Jurkat, Clone E6-1 (cell line): ENCODE data around the gene TIMM23. TPM values are rescaled to one million over a fixed set of nuclear protein-coding genes. Genes with fewer than 3 reads are reported as not detected.
"Not testable (repeated sequence)": the region's sequence is repeated elsewhere in the genome, so short reads cannot be mapped to it uniquely, and the experiment has no call there.

Source experiments
- DNase-seq: peaks from one replicate; pipeline ENCODE4 v3.0.0-alpha.2; 2011; ENCODE audit warnings: low read depth, low spot score
- H3K4me3 ChIP-seq: 2 replicates; pipeline ENCODE4 v1.5.1; 2011; ENCODE audit warnings: mild to moderate bottlenecking, low read length, control low read depth, moderate library complexity
- polyA plus RNA-seq: library from polyadenylated mRNA; unstranded; fragments of >200 nt; gene quantifications from one replicate; pipeline ENCODE4 v1.2.1, GENCODE V29; 2012; ENCODE audit warnings: missing spikeins; ENCODE audit not compliant: insufficient read length, insufficient read depth

TIMM23 gene, protein sequence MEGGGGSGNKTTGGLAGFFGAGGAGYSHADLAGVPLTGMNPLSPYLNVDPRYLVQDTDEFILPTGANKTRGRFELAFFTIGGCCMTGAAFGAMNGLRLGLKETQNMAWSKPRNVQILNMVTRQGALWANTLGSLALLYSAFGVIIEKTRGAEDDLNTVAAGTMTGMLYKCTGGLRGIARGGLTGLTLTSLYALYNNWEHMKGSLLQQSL
- polyA plus RNA-seq: 186 TPM

DNA sequence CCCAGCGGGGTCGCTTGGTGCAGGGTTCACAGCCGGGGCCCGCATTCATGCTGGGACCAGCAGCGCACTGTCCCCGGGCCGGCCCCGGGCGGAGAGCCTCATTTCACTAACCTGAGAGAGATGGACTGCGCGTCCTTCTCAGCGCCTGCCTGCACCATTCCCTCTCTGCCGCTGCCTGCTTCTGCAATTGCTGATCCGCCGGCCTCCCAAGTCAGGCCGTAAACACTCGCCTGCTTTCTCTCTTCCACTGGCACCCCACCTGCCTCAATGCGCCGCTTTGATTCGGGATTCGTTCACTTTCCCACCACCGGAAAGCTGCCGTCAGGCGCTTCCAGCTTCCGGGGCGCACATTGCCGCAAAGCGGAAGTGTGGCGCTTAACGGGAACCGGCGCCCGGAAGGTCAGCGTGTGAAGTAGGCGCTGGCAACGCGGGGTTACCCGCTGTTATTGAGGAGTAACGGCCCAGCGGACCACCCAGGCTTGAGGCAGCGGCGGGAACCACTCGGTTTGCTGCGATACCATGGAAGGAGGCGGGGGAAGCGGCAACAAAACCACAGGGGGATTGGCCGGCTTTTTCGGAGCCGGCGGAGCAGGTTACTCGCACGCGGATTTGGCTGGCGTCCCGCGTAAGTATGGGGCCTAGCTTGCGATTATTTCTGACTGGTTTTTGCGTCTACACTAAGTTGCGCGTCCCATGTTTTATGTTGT, at the start of gene TIMM23:
Gene TIMM23 (plus strand): TSS at position 384 of the 707 bp plus-strand sequence. CDS start 136 bp downstream, at position 520.
- H3K4me3 ChIP-seq: peak within 1 kb of the TSS; percentile 63
- DNase-seq: peak; percentile 84

DNA sequence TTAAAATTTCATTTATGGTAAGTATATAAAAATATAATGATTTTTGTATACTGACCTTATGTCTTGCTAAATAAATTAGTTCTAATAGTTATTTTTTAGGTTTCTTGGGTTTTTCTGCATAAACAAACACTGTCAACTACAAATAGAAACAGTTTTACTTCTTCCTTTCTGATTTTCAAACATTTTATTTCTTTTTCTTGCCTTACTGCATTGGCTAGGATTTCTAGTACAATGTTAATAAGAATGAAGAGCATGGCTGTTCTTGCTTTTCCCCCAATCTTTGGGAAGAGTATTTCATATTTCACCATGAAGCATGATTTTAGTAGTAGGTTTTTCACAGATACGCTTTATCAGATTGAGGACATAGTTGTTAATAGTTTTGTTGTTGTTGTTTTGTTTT, 45.5 kb upstream of the TIMM23 start:
- not testable (repeated sequence) for DNase-seq, H3K4me3 ChIP-seq

DNA sequence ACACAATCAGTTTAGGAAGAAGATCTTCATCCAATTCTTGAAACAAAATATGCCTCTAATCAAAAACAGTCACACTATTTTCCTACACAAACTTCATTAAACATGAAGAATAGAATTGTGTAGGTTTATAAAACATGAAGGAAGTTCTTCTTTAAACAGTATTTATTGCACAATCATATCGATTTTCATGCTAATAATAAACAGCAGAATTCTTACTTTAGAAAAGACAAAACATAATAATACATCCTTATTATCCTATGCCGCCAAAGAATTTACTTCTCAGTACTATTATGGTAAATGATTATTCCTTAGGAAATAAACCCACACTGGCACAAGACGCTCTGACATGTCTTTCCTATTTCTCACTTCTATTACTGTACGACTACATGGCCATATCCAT, 41.0 kb upstream of the TIMM23 start:
- H3K4me3 ChIP-seq: not testable (repeated sequence)

DNA sequence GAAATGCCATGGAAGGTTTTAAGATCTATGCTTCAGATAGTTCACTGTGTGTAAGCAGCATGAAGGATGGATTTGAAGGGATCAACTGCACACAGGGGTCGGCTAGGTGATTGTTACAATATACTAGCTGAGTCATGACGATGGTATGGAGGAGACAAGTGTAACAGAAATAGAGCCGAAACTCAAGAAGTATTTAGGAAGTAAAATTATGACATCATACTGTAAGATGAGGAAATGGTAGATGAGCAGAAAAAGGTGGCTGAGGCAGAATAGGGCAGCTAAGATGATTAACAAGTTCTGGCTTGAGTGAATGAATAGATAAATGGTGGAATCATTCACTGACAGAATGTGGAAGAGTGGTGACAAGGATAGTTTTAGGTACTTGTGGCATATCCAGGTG, 37.5 kb upstream of the TIMM23 start:
- not testable (repeated sequence) for DNase-seq, H3K4me3 ChIP-seq

More for the DNA sequence above, 41.0 kb upstream of the TIMM23 start:
- DNase-seq: not testable (repeated sequence)

DNA sequence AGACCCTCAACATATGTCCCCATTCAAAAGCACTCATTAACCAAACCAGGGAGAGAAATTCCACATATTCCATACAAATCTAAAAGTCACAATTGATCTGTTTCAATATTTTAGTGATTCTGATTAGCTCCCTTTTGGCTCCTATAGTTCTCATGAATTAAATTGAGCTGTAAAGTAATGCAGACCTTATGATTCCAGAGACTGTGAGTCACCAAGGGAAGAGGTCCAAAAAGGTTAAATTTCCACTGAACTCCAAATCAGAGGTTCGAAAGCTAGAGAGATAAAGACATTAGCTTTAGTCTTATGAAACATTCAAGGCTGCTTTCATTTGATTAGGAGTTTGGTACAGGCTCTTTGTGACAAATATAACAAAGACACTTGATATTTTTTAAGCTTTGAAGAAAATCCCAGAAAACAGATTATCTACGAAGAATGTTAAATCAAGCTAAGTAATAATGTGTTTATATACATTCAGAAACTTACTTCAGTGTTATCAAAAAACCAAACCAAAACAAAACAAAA, 33.1 kb upstream of the TIMM23 start:
- not testable (repeated sequence) for H3K4me3 ChIP-seq

DNA sequence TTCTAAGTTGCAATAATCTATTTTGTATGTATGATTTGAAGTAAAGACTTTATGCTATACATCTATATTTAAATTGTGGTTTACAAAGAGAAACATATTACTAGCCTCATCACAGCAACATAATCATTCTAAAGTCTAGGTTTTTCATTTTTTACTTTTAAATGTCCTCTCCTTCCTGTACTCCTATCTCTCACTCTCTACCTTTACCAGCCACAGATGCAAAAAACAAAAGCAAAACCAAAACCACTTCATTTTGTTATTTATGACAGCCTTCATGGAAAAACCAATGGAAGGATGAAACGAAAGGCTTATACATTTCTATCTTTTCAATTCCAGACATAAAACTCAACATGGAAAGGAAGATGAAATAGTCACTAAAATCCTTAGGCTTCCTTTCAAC, 31.1 kb upstream of the TIMM23 start:
- not testable (repeated sequence) for DNase-seq, H3K4me3 ChIP-seq

More for the DNA sequence above, 33.1 kb upstream of the TIMM23 start:
- DNase-seq: not testable (repeated sequence)

DNA sequence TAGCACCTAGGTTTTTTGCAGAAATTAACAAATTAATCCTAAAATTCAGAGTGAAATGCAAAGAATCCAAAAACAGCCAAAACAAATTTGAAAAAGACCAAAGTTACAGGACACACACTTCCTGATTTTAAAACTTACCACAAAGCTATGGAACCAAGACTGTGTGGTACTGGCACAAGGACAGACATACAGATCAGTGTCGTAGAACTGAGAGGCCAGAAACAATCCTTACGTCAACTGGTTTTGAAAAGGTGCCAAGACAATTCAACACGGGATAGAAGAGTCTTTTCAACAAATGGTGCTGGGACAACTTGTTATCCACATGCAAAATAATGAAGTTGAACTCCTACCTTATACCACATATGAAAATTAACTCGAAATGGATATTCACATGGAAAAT, 26.8 kb upstream of the TIMM23 start:
- H3K4me3 ChIP-seq, DNase-seq: not testable (repeated sequence)

DNA sequence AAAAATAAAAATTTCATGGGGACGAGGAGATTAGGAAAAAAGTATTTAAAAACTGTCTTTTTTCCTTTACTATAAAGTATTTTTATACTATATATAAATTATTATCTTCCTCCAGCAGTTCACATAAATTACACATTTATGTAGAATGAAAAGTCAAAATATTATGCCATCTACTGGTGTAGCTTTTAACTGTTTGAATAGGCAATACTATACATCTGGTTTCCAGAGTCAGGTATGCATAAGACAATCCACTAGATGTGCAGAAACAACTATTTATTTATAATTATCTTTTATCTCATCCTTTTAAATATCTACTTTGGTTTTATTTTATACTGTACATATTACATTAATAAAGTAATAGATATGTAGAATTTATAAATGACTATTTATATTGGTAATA, 24.9 kb upstream of the TIMM23 start:
- DNase-seq, H3K4me3 ChIP-seq: not testable (repeated sequence)

DNA sequence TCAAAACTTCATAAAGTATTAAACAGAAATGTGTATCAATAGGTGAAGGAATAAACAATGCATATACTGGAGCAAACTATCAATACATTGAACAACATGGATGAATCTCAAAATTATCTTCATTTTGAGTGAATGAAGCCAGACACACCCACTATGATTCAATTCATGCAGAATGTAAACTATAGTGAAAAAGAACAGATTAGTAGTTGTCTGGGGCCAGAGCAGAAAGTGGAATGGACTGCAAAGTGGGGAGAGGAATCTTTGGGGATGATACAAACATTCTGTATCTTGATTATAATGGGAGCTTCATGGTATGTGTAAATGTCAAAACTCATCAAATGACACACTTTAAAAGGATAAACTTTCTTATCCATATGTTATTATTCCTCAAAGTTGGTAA, 23.5 kb upstream of the TIMM23 start:
- H3K4me3 ChIP-seq, DNase-seq: not testable (repeated sequence)

DNA sequence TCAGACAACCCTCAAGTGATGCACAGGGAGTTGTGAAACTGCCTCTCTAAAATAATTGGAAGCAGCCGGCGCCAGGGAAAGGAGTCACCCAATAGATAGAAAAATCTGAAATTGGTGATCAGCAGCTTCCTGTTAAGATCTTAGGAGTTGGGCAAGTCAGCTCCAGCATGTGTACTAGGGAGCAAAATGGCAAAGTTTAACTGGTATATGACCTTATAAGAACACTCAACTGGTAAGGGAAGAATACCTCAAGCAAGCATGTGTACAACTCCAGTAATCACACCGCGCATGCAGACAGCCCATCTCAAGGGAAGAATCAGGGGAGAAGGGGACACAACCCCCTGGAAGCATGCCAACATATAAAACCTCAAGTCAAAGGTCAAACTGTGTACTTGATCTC, 17.9 kb upstream of the TIMM23 start:
- not testable (repeated sequence) for DNase-seq, H3K4me3 ChIP-seq

DNA sequence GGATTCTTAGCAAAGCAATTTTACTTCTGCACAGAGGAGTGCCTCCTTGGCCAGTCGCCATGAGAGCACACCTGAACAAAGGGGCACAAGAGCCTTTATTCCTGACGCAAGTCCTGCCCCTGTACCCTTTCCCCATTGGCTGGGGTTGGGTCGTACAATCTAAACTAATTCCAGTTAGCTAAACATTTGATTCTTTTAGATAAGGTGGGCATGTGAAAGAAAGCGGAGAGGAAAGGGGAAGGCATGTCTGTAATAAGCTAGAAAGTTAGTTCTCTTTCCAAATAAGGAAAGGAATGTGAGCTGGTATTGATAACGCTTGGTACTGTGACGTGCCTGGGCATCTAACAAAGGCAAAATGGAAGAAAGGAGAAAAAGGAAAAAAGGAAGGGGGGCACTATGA, 15.7 kb upstream of the TIMM23 start:
- H3K4me3 ChIP-seq, DNase-seq: not testable (repeated sequence)

DNA sequence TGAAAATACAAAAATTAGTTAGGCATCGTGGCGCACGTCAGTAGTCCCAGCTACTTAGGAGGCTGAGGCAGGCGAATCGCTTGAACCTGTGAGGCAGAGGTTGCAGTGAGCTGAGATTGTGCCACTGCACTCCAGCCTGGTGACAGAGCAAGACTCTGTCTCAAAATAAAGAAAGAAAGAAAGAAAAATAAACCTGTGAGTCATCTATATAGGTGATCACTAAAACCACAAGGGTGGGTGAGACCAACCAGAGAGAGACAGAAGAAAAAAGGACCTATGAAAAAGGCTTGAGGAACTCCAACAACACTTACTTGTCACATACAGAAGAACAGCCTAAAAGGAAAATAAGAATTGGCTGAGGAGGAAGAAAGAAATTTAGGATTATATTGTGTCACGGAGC, 14.4 kb upstream of the TIMM23 start:
- DNase-seq, H3K4me3 ChIP-seq: not testable (repeated sequence)

DNA sequence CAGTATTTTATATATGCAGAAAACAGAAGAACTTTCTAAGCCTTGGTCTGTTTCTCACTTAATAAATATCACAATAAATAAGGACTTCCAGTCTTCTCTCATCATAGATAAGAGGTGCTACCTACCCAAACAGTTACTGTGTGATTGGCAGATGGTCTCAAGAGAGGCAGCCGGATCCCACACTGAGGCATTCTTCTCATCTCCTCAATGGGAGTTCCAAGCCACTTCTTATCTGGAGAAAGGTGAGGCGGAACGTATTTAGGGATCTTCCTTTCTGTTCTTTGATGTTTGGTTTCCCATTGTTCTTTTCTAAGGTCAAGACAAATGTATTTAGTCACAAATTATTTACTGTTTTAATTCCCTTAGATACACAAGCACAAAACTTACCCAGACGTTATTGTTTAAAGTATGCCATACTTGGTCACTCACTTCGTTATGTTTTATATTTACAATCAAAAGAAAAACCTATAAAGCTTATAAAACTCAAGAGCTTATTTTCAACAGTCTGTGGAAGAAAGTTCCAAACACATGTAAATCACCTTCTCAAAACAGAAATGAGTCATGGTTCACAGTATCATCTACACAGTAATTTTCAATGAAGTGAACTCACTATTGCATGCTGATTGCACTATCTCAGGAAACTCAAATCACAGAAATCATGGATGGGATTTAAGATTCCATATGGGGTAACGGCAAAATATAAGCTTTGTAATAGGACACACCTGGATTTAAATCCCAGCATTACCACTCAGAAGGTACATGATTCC, 9.4 kb upstream of the TIMM23 start:
- not testable (repeated sequence) for H3K4me3 ChIP-seq, DNase-seq

DNA sequence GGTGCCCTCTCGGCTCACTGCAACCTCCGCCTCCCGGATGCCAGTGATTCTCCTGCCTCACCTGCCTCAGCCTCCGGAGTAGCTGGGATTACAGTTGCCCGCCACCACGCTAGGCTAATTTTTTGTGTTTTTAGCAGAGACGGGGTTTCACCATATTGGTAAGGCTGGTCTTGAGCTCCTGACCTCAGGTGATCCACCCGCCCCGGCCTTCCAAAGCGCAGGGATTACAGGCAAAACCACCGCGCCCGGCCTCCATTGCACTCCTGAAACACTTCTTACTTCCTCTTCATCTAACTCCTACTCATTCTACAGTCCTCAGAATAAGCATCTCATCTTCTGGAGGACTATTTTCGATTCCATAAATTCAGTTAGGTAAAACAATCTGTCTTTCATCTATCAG, 1.3 kb upstream of the TIMM23 start:
- not testable (repeated sequence) for DNase-seq
- H3K4me3 ChIP-seq: peak overlapping the region; percentile 63

DNA sequence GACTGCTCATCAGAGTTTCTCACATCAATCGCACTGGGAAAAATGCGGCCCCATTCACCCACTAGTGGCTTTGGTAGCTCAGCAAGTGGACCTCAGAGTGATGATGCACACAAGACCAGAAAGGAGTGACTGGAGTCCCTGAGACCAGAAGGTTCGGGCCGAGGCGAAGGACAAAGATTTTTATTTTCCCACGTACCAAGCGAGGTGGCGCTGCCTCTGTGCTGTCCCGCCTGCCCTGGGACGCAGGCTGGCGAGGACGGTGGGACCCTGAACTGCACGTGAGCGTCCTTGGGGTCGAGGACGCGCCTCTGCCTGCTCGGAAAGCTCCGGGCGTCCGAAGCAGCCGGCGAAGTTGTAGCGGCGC, 565 bp upstream of the TIMM23 start:
- DNase-seq: not testable (repeated sequence)
- H3K4me3 ChIP-seq: peak overlapping the region; percentile 63

DNA sequence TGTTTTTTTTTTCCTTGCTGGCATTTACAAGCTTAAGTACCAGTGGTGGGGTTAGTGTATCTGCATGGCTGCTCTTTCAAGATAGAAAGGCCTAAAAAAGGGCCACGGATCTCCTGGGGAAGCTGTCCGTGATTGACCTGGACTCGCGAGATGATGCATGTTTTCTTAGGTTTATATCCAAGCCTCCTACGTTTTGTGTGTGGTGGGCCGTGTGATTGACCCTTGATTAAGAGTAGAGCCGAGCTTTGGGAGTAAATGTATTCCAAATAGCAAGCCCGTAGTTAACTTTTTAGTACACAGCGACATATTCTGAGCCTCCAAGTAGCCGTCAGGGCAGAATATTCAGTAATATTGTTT, 502 bp downstream of the TIMM23 start:
- H3K4me3 ChIP-seq: peak overlapping the region; percentile 63
- DNase-seq: not testable (repeated sequence)

DNA sequence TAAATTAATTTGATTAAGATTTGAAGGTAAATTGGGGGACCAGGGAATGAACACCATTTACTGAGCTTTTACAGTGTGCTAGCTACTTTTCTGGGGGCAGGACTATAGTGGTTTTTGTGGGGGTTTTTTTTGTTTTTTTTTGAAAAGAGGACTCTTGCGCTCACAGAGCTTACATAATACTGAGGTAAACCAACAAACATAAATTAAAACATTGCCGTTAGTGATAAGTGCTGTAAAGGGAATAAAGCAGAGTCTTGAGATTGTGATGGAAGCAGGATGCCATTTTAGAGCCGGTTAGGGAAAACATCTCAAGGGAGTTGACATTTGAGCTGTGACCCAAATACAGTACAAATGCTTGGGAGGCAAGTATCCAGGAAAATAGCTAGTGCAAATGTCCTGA, 1.8 kb downstream of the TIMM23 start:
- DNase-seq: peak; percentile 16
- peak overlapping the region; percentile 63; the same call in 1 of the 2 replicates for H3K4me3 ChIP-seq

DNA sequence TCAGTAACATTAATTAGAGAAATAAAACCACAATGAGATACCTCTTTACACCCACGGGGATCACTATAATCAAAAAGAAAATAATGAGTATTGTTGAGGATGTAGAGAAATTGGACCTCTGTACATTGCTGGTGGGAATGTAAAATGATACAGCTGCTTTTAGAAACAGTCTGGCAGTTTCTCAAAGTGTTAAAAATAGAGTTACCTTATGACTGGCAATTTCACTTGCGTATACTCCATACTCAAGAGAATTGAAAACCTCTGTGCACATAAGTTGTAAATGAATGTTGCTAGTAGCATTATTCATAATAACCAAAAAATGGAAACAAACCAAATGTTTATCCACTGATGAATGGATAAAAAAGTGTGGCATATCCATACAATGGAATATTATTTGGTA, 6.3 kb downstream of the TIMM23 start:
- DNase-seq, H3K4me3 ChIP-seq: not testable (repeated sequence)

DNA sequence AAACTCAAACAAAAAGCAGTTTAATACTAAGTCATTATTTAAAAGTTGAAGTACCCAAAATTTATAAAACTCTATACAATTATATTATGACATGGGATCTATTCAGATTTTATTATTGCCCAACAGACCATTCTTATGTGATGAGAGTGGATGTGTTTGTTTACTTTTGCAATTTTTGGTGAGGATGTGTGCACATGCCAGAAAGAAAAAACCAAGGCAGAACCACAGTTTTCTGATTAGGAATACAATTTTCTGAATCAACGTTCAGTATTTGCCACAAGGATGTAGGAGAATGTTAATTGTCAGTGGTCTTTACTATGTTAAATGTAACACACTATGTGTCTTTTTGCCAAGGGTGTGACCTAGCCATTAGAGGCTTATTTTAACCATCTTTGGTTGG, 9.1 kb downstream of the TIMM23 start:
- H3K4me3 ChIP-seq, DNase-seq: not testable (repeated sequence)
